GM23248 (cell line): ENCODE measurements around the gene ZSWIM5.

Source experiments
- EZH2 ChIP-seq: fragments of 200-600 bp; sonication (generic); IDR thresholded peaks from 2 replicates; pipeline ENCODE4 v1.6.1; 2018; ENCODE audit warnings: antibody characterized with exemption, mild to moderate bottlenecking; ENCODE audit not compliant: insufficient read depth, poor library complexity, severe bottlenecking
- EZH2phosphoT487 ChIP-seq: fragments of 200-600 bp; sonication (generic); IDR thresholded peaks from 2 replicates; pipeline ENCODE4 v1.6.1; 2018; ENCODE audit warnings: antibody characterized with exemption, moderate library complexity, mild to moderate bottlenecking, low read depth; ENCODE audit not compliant: insufficient read depth

DNA sequence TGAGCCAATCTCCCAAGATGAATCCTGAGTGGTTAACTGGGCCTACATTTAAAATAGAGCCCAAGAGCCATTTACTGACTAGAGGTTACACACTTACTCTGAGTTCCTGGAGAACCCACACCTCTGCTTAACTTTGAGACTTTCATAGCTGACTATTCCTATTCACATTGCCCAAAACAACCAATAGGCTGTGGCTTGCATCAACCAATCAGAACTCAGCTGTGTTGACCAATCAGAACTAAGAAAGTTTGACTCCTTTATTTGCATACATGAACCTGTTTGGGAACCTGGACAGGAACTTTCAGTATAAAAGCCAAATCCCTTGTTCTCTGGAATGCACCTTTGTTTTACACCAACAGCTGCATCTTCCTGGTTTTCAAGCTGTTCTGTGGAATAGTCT, 9.5 kb downstream of the ZSWIM5 start:
- no peak for TF ChIP-seq EZH2phosphoT487
- no peak for TF ChIP-seq EZH2
